ENCODE data around the gene SLC22A2.
"Not testable (repeated sequence)": the region's sequence is repeated elsewhere in the genome, so short reads cannot be mapped to it uniquely, and the experiment has no call there.

SLC22A2 gene

DNA sequence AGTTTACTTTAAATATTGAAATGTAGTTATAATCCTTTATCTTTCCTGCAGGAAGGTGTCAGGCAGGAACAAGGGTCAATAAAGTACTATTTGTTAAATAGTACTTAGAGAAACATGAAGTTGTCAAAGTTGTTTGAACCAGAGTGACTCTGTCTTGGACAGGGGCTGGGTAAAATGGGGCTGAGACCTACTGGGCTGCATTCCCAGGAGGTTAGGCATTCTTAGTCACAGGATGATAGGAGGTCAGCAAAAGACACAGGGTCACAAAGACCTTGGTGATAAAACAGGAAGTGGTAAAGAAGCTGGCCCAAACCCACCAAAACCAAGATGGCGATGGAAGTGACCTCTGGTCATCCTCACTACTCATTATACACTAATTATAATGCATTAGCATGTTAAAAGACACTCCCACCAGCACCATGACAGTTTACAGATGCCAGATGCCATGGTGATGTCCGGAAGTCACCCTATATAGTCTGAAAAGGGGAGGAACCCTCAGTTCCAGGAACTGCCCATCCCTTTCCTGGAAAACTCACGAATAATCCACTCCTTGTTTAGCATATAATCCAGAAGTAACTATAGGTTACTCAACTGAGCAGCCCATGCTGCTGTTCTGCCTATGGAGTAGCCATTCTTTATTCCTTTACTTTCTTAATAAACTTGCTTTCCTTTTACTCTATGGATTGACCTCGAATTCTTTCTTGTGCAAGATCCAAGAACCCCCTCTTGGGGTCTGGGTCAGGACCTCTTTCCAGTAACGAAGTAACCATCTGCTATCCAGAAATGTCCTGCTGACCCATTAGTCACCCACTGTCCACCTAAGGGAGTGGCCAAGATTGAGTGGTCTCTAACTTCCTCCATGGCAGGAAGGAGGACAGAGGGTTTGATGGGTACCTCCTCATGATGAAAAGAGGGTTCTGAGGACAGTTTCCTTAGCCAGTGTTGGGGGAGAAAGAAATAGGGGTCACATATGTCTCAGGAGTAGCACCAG lies 19.6 kb downstream of the SLC22A2 start:
- TF ChIP-seq ZFX (IDR thresholded peaks at IDR 0.05; ENCODE audit: borderline replicate concordance), result no peak
- TF ChIP-seq, protein P1, sequence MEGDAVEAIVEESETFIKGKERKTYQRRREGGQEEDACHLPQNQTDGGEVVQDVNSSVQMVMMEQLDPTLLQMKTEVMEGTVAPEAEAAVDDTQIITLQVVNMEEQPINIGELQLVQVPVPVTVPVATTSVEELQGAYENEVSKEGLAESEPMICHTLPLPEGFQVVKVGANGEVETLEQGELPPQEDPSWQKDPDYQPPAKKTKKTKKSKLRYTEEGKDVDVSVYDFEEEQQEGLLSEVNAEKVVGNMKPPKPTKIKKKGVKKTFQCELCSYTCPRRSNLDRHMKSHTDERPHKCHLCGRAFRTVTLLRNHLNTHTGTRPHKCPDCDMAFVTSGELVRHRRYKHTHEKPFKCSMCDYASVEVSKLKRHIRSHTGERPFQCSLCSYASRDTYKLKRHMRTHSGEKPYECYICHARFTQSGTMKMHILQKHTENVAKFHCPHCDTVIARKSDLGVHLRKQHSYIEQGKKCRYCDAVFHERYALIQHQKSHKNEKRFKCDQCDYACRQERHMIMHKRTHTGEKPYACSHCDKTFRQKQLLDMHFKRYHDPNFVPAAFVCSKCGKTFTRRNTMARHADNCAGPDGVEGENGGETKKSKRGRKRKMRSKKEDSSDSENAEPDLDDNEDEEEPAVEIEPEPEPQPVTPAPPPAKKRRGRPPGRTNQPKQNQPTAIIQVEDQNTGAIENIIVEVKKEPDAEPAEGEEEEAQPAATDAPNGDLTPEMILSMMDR (IDR thresholded peaks at IDR 0.05), result no peak
- no peak overlapping the region for H3K27ac ChIP-seq

DNA sequence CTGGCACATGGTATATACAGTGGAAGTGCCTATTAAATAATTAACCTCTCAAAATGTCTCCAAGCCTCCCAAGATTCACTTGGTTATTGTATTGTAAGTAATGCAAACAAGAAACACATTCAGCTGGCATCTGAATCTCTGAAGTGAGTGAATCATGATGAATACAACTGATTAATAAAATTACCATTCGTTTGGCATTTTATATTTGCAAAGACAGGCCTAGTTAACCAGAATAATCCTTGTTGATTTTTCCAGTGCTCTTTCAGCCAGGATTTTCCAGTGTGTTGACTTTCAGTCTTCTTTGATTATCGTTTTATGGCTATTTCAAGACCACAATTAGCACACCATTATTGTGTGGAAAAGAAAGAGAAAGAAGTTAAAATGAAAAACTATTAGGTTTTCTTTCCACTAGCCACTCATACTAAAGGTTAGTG lies 20.3 kb downstream of the SLC22A2 start:
- H3K27ac ChIP-seq, result no peak overlapping the region
- TF ChIP-seq, protein P1 (IDR thresholded peaks at IDR 0.05), result no peak
- no peak for TF ChIP-seq ZFX (IDR thresholded peaks at IDR 0.05; ENCODE audit: borderline replicate concordance)

DNA sequence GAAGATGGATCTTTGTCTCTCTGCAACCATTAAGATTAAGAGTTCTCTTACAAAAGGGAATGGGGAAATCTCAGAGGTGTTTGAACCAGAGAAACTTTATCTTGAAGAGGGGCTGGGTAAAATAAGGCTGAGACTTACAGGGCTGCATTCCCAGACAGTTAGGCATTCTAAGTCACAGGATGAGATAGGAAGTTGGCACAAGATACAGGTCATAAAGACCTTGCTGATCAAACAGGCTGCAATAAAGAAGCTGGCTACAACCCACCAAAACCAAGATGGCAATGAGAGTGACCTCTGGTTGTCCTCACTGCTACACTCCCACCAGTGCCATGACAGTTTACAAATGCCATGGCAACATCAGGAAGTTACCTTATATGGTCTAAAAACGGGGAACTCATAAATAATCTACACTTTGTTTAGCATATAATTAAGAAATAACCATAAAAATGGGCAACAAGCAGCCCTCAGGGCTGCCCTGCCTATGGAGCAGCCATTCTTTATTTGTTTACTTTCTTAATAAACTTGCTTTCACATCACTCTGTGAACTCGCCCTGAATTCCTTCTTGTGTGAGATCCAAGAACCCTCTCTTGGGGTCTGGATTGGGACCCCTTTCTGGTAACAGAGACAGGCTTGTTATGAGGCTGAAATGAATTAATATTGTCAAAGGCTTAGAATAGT lies 20.9 kb downstream of the SLC22A2 start:
- not testable (repeated sequence) for H3K27ac ChIP-seq

DNA sequence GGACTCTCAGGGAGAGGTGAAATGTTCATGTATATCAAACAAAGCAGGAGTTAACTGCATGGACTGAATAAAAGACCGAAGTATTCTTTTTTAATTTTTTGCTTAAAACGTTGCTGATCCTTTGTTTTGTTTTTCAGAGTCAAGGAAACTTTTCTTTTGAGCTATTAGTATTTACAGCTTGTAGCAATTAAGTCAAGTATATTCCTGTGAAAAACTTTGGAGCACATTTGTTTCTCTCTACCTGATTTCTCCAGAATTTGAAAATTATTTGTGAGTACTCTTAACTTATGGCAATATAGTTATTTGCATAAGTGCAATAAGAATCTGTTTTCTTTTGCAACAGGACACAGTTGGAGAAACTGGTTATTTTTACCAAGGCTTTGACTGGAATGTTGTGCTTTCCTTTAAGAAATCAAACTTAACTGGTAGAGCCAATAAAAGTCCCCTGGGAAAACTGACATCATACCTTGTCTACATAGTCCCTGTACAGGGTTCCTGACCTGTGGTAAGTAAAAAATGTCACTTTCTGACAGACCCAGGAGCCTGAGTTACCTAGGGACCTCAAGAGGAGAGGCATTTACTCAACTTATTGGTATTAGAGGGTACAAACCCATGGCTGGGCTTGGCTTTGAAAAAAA lies 22.3 kb downstream of the SLC22A2 start:
- not testable (repeated sequence) for H3K27ac ChIP-seq

DNA sequence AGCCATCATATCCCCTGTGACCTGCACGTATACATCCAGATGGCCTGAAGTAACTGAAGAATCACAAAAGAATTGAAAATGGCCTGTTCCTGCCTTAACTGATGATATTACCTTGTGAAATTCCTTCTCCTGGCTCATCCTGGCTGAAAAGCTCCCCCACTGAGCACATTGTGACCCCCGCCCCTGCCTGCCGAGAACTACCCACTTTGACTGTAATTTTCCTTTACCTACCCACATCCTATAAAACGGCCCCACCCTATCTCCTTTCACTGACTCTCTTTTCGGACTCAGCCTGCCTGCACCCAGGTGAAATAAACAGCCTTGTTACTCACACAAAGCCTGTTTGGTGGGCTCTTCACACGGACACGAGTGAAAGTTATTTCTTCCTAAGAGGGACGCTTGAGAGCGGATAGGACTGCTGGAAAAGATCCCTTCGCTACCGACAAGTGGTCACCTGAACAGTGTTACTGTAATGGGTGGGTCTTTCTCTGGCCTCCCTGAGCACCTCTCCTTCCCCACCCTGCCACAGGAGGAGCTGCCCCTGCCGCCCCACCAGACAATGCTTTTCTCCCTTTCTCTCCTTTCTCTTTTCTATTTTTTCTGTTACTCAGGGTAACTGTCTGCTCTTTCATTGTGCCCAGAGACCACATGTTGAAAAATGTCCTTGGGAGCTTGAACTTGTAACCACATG lies 24.5 kb downstream of the SLC22A2 start:
- not testable (repeated sequence) for H3K27ac ChIP-seq

DNA sequence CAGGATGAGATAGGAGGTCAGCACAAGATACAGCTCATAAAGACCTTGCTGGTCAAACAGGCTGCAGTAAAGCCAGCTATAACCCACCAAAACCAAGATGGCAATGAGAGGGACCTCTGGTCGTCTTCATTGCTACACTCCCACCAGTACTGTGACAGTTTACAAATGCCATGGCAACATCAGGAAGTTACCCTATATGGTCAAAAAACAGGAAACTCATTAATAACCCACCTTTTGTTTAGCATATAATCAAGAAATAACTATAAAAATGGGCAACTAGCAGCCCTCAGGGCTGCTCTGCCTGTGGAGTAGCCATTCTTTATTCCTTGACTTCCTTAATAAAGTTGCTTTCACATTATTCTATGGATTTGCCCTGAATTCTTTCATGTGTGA lies 30.9 kb downstream of the SLC22A2 start:
- no peak for TF ChIP-seq ZFX (IDR thresholded peaks at IDR 0.05; ENCODE audit: borderline replicate concordance)
- TF ChIP-seq, protein P1 (IDR thresholded peaks at IDR 0.05), result no peak
- H3K27ac ChIP-seq, result no peak overlapping the region

DNA sequence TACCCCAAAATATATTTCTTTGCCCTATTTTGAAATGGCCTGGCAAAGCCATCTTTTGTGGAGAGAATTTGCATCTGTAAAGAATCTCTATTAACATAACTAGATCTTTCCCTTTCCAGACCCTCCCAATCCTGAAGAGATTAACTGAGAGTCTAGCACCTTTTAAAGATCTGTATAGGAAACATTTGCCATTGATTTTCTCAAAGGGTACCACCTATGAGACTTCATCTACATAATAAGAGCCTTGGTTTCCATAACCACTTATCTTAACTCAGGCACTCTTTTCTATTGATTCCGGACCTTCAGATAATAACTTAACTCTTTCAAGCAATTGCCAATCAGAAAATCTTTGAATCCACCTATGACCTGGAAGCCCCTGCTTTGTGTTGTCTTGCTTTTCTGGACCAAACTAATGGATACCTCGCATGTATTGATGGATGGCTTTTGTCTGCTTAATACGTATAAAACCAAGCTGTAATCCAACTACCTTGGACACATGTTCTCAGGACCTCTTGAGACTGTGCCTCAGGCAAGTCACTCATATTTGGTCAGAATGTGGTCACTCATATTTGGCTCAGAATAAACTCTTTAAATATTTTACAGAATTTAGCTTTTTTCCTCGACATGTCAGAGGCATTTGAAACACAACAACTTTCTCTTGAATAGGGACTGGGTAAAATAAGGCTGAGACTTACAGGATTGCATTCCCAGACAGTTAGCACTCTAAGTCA lies 31.4 kb downstream of the SLC22A2 start:
- no peak for TF ChIP-seq ZFX (IDR thresholded peaks at IDR 0.05; ENCODE audit: borderline replicate concordance)
- TF ChIP-seq, protein P1 (IDR thresholded peaks at IDR 0.05), result no peak
- H3K27ac ChIP-seq, result no peak overlapping the region

DNA sequence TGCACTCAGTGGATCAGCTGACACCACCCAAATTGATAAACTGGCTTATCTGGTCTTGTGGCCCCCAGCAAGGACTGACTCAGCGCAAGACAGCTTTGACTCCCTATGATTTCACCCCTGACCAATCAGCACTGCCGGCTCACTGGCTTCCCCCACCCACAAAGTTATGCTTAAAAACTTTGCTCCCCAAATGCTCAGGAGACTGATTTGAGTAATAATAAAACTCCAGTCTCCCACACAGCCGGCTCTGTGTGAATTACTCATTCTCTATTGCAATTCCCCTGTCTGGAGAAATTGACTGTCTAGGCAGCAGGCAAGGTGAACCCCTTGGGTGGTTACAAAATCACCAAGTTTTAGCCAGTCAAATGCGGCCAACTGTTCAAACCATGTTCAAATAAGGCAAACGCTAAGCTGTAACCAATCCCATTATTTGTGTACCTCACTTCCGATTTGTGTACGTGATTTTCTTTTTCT lies 32.5 kb downstream of the SLC22A2 start:
- no peak overlapping the region for H3K27ac ChIP-seq
- TF ChIP-seq, protein P1 (IDR thresholded peaks at IDR 0.05), result no peak
- no peak for TF ChIP-seq ZFX (IDR thresholded peaks at IDR 0.05; ENCODE audit: borderline replicate concordance)
